Measurements from ENCODE around the gene RNF151.

RNF151 gene

DNA sequence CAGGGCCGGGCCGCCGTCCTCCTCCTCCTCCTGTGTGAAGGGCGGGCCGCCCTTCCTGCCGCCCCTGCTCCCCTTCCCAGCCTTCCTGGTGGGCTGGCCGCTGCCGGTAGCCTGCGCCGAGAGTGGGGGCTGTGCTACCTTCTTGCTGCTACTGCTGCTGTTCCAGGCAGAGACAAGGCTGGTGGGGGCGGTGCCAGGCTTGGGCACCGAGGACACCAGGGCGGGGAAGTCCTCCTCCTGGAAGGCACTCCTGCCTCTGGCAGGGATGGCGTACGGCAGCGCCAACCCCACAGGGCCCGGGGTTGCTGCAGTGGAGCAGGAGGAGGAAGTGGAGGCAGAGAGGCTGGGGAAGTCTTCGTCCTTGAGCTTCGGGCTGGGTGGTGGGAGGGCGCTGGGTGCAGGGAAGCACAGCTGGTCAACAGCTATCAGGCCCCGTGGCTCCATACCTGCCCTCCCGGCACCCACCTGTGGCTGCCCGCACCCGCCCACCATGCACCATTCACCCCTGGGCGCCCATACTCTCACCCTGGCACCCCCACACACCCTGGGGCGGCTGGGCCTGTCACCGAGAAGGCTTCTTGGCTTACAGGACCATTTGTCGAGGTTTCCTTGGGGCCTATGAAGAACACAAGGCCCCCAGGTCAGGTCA is 33.3 kb downstream of the RNF151 start:
- Histone ChIP-seq H3K27ac (ENCODE audit: low read depth, low read length) (no peak overlapping the region), H3K4me3 (ENCODE audit: low read length) (no peak overlapping the region), H3K36me3 (ENCODE audit: insufficient read depth, low read length) (peaks cover 66% of the 10 kb centered on the region), H3K9ac (ENCODE audit: low read depth, low read length) (no peak overlapping the region), H3K27me3 (ENCODE audit: insufficient read depth, low read length) (no peaks in the 10 kb centered on the region), H3K9me3 (ENCODE audit: insufficient read depth, low read depth, low read length) (no peaks in the 10 kb centered on the region), H3K4me1 (ENCODE audit: insufficient read depth, low read length) (peaks cover 5% of the 10 kb centered on the region; the same call in 1 of the 2 replicates)
- 95% methylated on average over 28 of the region's 28 CpGs for WGBS

DNA sequence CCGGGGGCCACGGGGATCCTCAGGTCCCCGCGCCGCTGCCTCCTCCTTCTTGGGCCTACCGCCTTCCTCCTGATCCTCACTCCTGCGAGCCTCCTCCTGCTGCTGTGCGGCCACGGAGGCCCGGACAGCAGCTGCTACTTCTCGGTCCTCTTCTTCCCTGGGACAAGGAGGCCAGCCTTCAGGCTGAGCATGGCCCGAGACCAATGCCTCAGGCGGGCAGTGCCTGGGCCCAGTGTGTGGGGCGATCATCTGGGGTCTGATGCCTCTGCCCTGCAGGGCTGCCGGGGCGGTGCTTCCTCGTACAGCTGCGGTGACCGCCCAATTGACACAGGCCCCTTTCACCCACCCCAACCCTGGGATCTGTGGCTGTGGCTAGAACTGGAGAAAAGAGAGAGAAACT is 34.4 kb downstream of the RNF151 start:
- Histone ChIP-seq H3K27ac (ENCODE audit: low read depth, low read length) (no peak overlapping the region), H3K27me3 (ENCODE audit: insufficient read depth, low read length) (no peaks in the 10 kb centered on the region), H3K36me3 (ENCODE audit: insufficient read depth, low read length) (peaks cover 66% of the 10 kb centered on the region), H3K4me1 (ENCODE audit: insufficient read depth, low read length) (peaks cover 5% of the 10 kb centered on the region; the same call in 1 of the 2 replicates), H3K9ac (ENCODE audit: low read depth, low read length) (no peak overlapping the region), H3K4me3 (ENCODE audit: low read length) (no peak overlapping the region), H3K9me3 (ENCODE audit: insufficient read depth, low read depth, low read length) (no peaks in the 10 kb centered on the region)
- WGBS = 97% methylated on average over 19 of the region's 19 CpGs

GRCh38 chr16:2001456-2002355 is 35.0 kb downstream of the RNF151 start:
- Histone ChIP-seq H3K27ac (ENCODE audit: low read depth, low read length) (no peak overlapping the region), H3K27me3 (ENCODE audit: insufficient read depth, low read length) (no peaks in the 10 kb centered on the region), H3K9me3 (ENCODE audit: insufficient read depth, low read depth, low read length) (no peaks in the 10 kb centered on the region), H3K4me3 (ENCODE audit: low read length) (no peak overlapping the region), H3K4me1 (ENCODE audit: insufficient read depth, low read length) (peaks cover 5% of the 10 kb centered on the region; the same call in 1 of the 2 replicates), H3K36me3 (ENCODE audit: insufficient read depth, low read length) (peaks cover 66% of the 10 kb centered on the region), H3K9ac (ENCODE audit: low read depth, low read length) (no peak overlapping the region)
- 97% methylated on average over 53 of the region's 53 CpGs for WGBS

DNA sequence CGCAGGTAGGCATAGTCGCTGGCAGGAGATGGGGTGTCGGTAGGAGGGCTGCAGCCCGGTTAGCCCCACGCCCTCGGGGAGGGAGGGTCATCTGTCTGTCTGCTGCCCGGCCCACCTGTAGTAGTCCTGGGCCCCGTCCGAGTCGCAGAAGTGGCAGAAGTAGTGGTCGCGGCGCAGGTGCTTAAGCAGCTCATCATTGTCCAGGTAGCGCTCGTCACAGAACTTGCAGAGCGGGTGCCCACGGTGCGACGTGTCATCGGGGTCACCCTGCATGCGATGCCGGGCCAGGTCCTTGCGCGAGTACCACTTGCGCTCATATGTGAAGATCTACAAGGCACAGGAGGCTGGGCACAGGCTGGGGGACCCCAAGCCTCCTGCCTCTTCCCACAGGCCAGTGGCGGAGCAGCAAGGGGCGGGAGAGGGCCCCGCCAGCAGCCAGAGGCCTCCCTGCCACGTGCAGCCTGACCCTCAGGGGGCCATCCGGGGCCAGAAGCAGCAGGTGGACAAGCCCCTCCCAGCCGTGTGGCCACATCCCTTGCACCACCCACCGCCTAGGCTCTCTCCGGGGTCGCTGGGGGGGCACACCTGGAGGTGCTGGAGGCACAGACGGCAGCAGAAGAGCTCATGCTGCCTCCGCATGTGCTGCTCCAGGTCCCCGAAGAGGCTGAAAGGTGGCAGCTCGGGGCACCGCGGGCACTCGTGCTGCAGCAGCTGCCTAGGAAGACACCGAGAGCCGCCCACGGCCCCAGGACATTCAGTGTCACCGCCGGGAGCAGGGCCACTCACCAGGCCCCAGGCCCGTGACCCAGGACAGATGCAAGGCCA is 36.0 kb downstream of the RNF151 start:
- no peak overlapping the region for H3K9ac ChIP-seq (ENCODE audit: low read depth, low read length)

GRCh38 chr16:2003231-2003826 is 36.7 kb downstream of the RNF151 start:
- H3K9me3 ChIP-seq (ENCODE audit: insufficient read depth, low read depth, low read length) = no peaks in the 10 kb centered on the region
- peaks cover 57% of the 10 kb centered on the region for H3K36me3 ChIP-seq (ENCODE audit: insufficient read depth, low read length)
- peaks cover 10% of the 10 kb centered on the region; the same call in 1 of the 2 replicates for H3K4me1 ChIP-seq (ENCODE audit: insufficient read depth, low read length)
- H3K9ac ChIP-seq (ENCODE audit: low read depth, low read length) = no peak overlapping the region
- 92% methylated on average over 8 of the region's 8 CpGs for WGBS
- no peak overlapping the region for H3K27ac ChIP-seq (ENCODE audit: low read depth, low read length)
- no peaks in the 10 kb centered on the region for H3K27me3 ChIP-seq (ENCODE audit: insufficient read depth, low read length)
- H3K4me3 ChIP-seq (ENCODE audit: low read length) = no peak overlapping the region

More for the DNA sequence above, 36.0 kb downstream of the RNF151 start:
- peaks cover 5% of the 10 kb centered on the region; the same call in 1 of the 2 replicates for H3K4me1 ChIP-seq (ENCODE audit: insufficient read depth, low read length)
- 96% methylated on average over 47 of the region's 47 CpGs for WGBS
- no peaks in the 10 kb centered on the region for H3K9me3 ChIP-seq (ENCODE audit: insufficient read depth, low read depth, low read length)
- peaks cover 60% of the 10 kb centered on the region for H3K36me3 ChIP-seq (ENCODE audit: insufficient read depth, low read length)
- H3K27ac ChIP-seq (ENCODE audit: low read depth, low read length) = no peak overlapping the region
- no peak overlapping the region for H3K4me3 ChIP-seq (ENCODE audit: low read length)
- no peaks in the 10 kb centered on the region for H3K27me3 ChIP-seq (ENCODE audit: insufficient read depth, low read length)

GRCh38 chr16:2003827-2004641 is 37.4 kb downstream of the RNF151 start:
- H3K4me1 ChIP-seq (ENCODE audit: insufficient read depth, low read length) = peaks cover 14% of the 10 kb centered on the region; the same call in 1 of the 2 replicates
- no peaks in the 10 kb centered on the region for H3K9me3 ChIP-seq (ENCODE audit: insufficient read depth, low read depth, low read length)
- WGBS = 33% methylated on average over 36 of the region's 36 CpGs
- H3K27ac ChIP-seq (ENCODE audit: low read depth, low read length) = peak overlapping the region; percentile 74; the same call in 1 of the 2 replicates
- H3K36me3 ChIP-seq (ENCODE audit: insufficient read depth, low read length) = peaks cover 52% of the 10 kb centered on the region
- H3K9ac ChIP-seq (ENCODE audit: low read depth, low read length) = peak overlapping the region; percentile 56
- H3K4me3 ChIP-seq (ENCODE audit: low read length) = peak overlapping the region; percentile 34
- no peaks in the 10 kb centered on the region for H3K27me3 ChIP-seq (ENCODE audit: insufficient read depth, low read length)

- Histone ChIP-seq H3K27me3 (ENCODE audit: insufficient read depth, low read length) (no peaks in the 10 kb centered on the region), H3K9me3 (ENCODE audit: insufficient read depth, low read depth, low read length) (no peaks in the 10 kb centered on the region), H3K36me3 (ENCODE audit: insufficient read depth, low read length) (peaks cover 43% of the 10 kb centered on the region), H3K9ac (ENCODE audit: low read depth, low read length) (no peak overlapping the region), H3K4me1 (ENCODE audit: insufficient read depth, low read length) (peaks cover 14% of the 10 kb centered on the region; the same call in 1 of the 2 replicates), H3K27ac (ENCODE audit: low read depth, low read length) (peak overlapping the region; percentile 74; the same call in 1 of the 2 replicates), H3K4me3 (ENCODE audit: low read length) (no peak overlapping the region)
- WGBS = 90% methylated on average over 34 of the region's 34 CpGs
Observed at GRCh38 chr16:2004795-2005517, 38.3 kb downstream of the RNF151 start.

- H3K9me3 ChIP-seq (ENCODE audit: insufficient read depth, low read depth, low read length) = no peaks in the 10 kb centered on the region
- no peak overlapping the region for H3K27ac ChIP-seq (ENCODE audit: low read depth, low read length)
- peaks cover 37% of the 10 kb centered on the region for H3K36me3 ChIP-seq (ENCODE audit: insufficient read depth, low read length)
- no peaks in the 10 kb centered on the region for H3K27me3 ChIP-seq (ENCODE audit: insufficient read depth, low read length)
- peaks cover 19% of the 10 kb centered on the region; the same call in 1 of the 2 replicates for H3K4me1 ChIP-seq (ENCODE audit: insufficient read depth, low read length)
- H3K4me3 ChIP-seq (ENCODE audit: low read length) = no peak overlapping the region
- WGBS = 92% methylated on average over 21 of the region's 21 CpGs
- no peak overlapping the region for H3K9ac ChIP-seq (ENCODE audit: low read depth, low read length)
Observed at GRCh38 chr16:2005646-2006045, 39.0 kb downstream of the RNF151 start.

- no peaks in the 10 kb centered on the region for H3K27me3 ChIP-seq (ENCODE audit: insufficient read depth, low read length)
- peaks cover 19% of the 10 kb centered on the region; the same call in 1 of the 2 replicates for H3K4me1 ChIP-seq (ENCODE audit: insufficient read depth, low read length)
- no peak overlapping the region for H3K27ac ChIP-seq (ENCODE audit: low read depth, low read length)
- H3K4me3 ChIP-seq (ENCODE audit: low read length) = no peak overlapping the region
- peaks cover 30% of the 10 kb centered on the region for H3K36me3 ChIP-seq (ENCODE audit: insufficient read depth, low read length)
- H3K9me3 ChIP-seq (ENCODE audit: insufficient read depth, low read depth, low read length) = no peaks in the 10 kb centered on the region
- WGBS = 91% methylated on average over 8 of the region's 8 CpGs
- no peak overlapping the region for H3K9ac ChIP-seq (ENCODE audit: low read depth, low read length)
Observed at GRCh38 chr16:2006317-2006716, 39.7 kb downstream of the RNF151 start.
